Right kidney (tissue), 9 donors: ENCODE data around the gene DNAI4.
"Not testable (repeated sequence)": the region's sequence is repeated elsewhere in the genome, so short reads cannot be mapped to it uniquely, and the experiment has no call there.

Experiments used
- DNase-seq: peaks from one replicate; pipeline ENCODE4 v3.0.0-alpha.2; 2016
- long read RNA-seq, 8 donors: transcript quantifications; one replicate each; lab custom pipeline, GENCODE V29; 2026

DNAI4 gene
- long read RNA-seq, donor 1, partial matches to known transcripts, result 0 of 1 reads
- long read RNA-seq, donor 1, other reads (novel, unspliced or antisense), result 0 of 1 reads
- long read RNA-seq, donor 2, partial matches to known transcripts, result 0 of 4 reads
- long read RNA-seq, donor 2, other reads (novel, unspliced or antisense), result 0 of 4 reads
- long read RNA-seq, donor 3, partial matches to known transcripts, result 0 of 1 reads
- long read RNA-seq, donor 3, other reads (novel, unspliced or antisense), result 0 of 1 reads
- long read RNA-seq, donor 4, partial matches to known transcripts, result 5 of 6 reads
- long read RNA-seq, donor 4, other reads (novel, unspliced or antisense), result 0 of 6 reads
- long read RNA-seq, donor 5, partial matches to known transcripts, result 0 of 1 reads
- long read RNA-seq, donor 5, other reads (novel, unspliced or antisense), result 0 of 1 reads
- long read RNA-seq, donor 6, result 0 reads
- long read RNA-seq, donor 7, partial matches to known transcripts, result 0 of 1 reads
- long read RNA-seq, donor 7, other reads (novel, unspliced or antisense), result 0 of 1 reads
- long read RNA-seq, donor 8, result 0 reads

GRCh38 chr1:66924756-66925557, at the start of gene DNAI4, which contains the start of gene MIER1:
Gene DNAI4 (minus strand): TSS chr1:66924856. CDS start chr1:66924831, 25 bp downstream.
Gene MIER1 (plus strand): TSS chr1:66924990. CDS start chr1:66925029, 39 bp downstream.
- DNase-seq, result peak; percentile 100

GRCh38 chr1:66968574-66968973, 43.9 kb upstream of the DNAI4 start:
- no peak for DNase-seq

GRCh38 chr1:66966188-66966873, 41.7 kb upstream of the DNAI4 start:
- DNase-seq, result not testable (repeated sequence)

GRCh38 chr1:66957938-66958337, 33.3 kb upstream of the DNAI4 start:
- DNase-seq, result no peak

GRCh38 chr1:66954208-66954607, 29.6 kb upstream of the DNAI4 start:
- no peak for DNase-seq

GRCh38 chr1:66951513-66951912, 26.9 kb upstream of the DNAI4 start:
- DNase-seq, result no peak

GRCh38 chr1:66947267-66947666, 22.6 kb upstream of the DNAI4 start:
- DNase-seq, result no peak

- DNase-seq, result no peak
These were observed 20.7 kb upstream of the DNAI4 start for GRCh38 chr1:66945316-66945715.

- DNase-seq, result no peak
These were observed 19.9 kb upstream of the DNAI4 start for GRCh38 chr1:66944330-66945274.

GRCh38 chr1:66943361-66943969, 18.8 kb upstream of the DNAI4 start:
- DNase-seq, result no peak

- no peak for DNase-seq
These were observed 16.3 kb upstream of the DNAI4 start for GRCh38 chr1:66940981-66941380.

GRCh38 chr1:66938613-66939012, 14.0 kb upstream of the DNAI4 start:
- no peak for DNase-seq

- DNase-seq, result no peak
These were observed 13.0 kb upstream of the DNAI4 start for GRCh38 chr1:66937529-66938234.

- DNase-seq, result no peak
These were observed 9.4 kb upstream of the DNAI4 start for GRCh38 chr1:66933887-66934700.

- no peak for DNase-seq
These were observed 7.6 kb upstream of the DNAI4 start for GRCh38 chr1:66932291-66932690.

- DNase-seq, result peak; percentile 8
These were observed 6.9 kb upstream of the DNAI4 start for GRCh38 chr1:66931590-66931989.

- no peak for DNase-seq
These were observed 6.1 kb upstream of the DNAI4 start for GRCh38 chr1:66930823-66931174.

- peak; percentile 99 for DNase-seq
These were observed 5.6 kb upstream of the DNAI4 start for GRCh38 chr1:66929999-66930822.

GRCh38 chr1:66929691-66929998, 5.0 kb upstream of the DNAI4 start:
- DNase-seq, result no peak
